Measurements from ENCODE around the gene TENM4.
"Not testable (repeated sequence)": the region's sequence is repeated elsewhere in the genome, so short reads cannot be mapped to it uniquely, and the experiment has no call there.

Gene TENM4

GRCh38 chr11:78884761-78885160, 556.1 kb downstream of the TENM4 start:
- DNase-seq (ENCODE audit: low spot score): no peak

DNA sequence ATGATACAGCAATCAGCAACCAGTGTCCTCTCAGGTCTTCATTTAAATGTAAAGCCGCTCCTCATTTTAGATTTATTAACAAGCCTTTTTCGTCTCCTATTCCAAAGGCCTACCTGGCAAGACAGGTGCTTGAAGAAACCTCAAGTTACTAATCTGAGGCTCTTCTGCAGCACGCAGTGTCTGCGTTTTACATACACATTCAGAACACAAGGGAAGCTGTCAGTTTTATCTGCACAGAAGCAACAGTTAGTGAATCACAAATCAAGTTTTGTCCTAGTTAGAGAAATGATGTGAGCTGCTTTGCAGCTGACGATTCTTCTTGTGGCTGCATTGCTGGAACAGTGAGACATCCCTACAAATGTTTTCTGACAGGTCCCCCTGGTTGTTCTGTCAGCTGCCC, 557.3 kb downstream of the TENM4 start:
- DNase-seq (ENCODE audit: low spot score): no peak
- no peak for TF ChIP-seq CTCF (IDR thresholded peaks at IDR 0.05; ENCODE audit: extremely low read depth, insufficient read depth, missing control alignments)
- in situ Hi-C loops (cut with MboI; ENCODE audit: low pct_unique_long_range_greater_than_20kb, low sequenced_read_pairs, unreplicated experiment): no loop called here

More at GRCh38 chr11:78884761-78885160, 556.1 kb downstream of the TENM4 start:
- TF ChIP-seq CTCF (IDR thresholded peaks at IDR 0.05; ENCODE audit: extremely low read depth, insufficient read depth, missing control alignments): no peak
- in situ Hi-C loops (cut with MboI; ENCODE audit: low pct_unique_long_range_greater_than_20kb, low sequenced_read_pairs, unreplicated experiment): no loop called here

DNA sequence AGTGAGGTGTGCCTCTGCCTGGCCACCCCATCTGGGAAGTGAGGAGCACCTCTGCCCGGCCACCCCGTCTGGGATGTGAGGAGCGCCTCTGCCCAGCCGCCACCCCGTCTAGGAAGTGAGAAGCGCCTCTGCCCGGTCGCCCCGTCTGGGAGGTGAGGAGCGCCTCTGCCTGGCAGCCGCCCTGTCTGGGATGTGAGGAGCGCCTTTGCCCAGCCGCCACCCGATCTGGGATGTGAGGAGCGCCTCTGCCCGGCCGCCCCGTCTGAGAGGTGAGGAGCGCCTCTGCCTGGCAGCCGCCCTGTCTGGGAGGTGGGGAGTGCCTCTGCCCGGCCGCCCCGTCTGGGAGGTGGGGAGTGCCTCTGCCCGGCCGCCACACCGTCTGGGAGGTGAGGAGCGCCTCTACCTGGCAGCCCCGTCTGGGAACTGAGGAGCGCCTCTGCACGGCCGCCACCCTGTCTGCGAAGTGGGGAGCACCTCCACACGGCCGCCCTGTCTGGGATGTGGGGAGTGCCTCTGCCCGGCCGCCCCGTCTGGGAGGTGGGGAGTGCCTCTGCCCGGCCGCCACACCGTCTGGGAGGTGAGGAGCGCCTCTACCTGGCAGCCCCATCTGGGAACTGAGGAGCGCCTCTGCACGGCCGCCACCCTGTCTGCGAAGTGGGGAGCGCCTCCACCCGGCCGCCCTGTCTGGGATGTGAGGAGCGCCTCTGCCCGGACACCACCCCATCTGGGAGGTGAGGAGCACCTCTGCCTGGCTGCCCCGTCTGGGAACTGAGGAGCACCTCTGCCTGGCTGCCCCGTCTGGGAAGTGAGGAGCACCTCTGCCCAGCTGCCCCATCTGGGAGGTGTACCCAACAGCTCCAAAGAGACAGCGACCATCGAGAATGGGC, 561.5 kb downstream of the TENM4 start:
- not testable (repeated sequence) for DNase-seq (ENCODE audit: low spot score)

GRCh38 chr11:78878631-78879030, 562.2 kb downstream of the TENM4 start:
- TF ChIP-seq CTCF (IDR thresholded peaks at IDR 0.05; ENCODE audit: extremely low read depth, insufficient read depth, missing control alignments): no peak
- in situ Hi-C loops (cut with MboI; ENCODE audit: low pct_unique_long_range_greater_than_20kb, low sequenced_read_pairs, unreplicated experiment): no loop called here
- no peak for DNase-seq (ENCODE audit: low spot score)

More for the DNA sequence above, 561.5 kb downstream of the TENM4 start:
- in situ Hi-C loops (cut with MboI; ENCODE audit: low pct_unique_long_range_greater_than_20kb, low sequenced_read_pairs, unreplicated experiment): not testable (repeated sequence)

GRCh38 chr11:78876676-78877075, 564.2 kb downstream of the TENM4 start:
- no peak for TF ChIP-seq CTCF (IDR thresholded peaks at IDR 0.05; ENCODE audit: extremely low read depth, insufficient read depth, missing control alignments)
- no peak for DNase-seq (ENCODE audit: low spot score)
- in situ Hi-C loops (cut with MboI; ENCODE audit: low pct_unique_long_range_greater_than_20kb, low sequenced_read_pairs, unreplicated experiment): no loop called here

DNA sequence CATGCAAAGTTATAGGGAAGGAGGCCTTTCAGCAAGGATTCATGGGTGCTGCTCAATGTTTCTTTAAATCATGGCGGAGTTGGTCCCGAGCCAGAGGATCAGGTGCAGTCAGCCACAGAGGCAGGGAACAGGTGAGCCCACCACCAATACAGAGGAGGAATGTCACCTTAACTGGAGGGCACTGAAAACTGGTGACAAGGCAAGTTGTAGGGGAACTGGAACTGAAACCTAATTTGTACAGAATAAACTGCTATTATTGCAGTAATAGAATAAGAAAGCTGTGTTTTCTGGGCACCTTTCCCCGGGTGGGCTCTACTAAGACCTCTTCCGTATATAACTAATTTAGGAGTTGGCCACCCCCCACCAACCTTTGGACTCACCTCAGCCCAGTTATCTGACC, 570.2 kb downstream of the TENM4 start:
- in situ Hi-C loops (cut with MboI; ENCODE audit: low pct_unique_long_range_greater_than_20kb, low sequenced_read_pairs, unreplicated experiment): no loop called here
- DNase-seq (ENCODE audit: low spot score): no peak
- no peak for TF ChIP-seq CTCF (IDR thresholded peaks at IDR 0.05; ENCODE audit: extremely low read depth, insufficient read depth, missing control alignments)

GRCh38 chr11:78869293-78869692, 571.5 kb downstream of the TENM4 start:
- in situ Hi-C loops (cut with MboI; ENCODE audit: low pct_unique_long_range_greater_than_20kb, low sequenced_read_pairs, unreplicated experiment): no loop called here
- no peak for TF ChIP-seq CTCF (IDR thresholded peaks at IDR 0.05; ENCODE audit: extremely low read depth, insufficient read depth, missing control alignments)
- no peak for DNase-seq (ENCODE audit: low spot score)
